AG04450 (cell line): Measurements from ENCODE around the gene PIGBOS1. TPM values are rescaled to one million over a fixed set of nuclear protein-coding genes. Genes with fewer than 3 reads are reported as not detected.

Experiments used
- CTCF ChIA-PET: fragments of 300-600, 350-600 bp; formaldehyde crosslinking; extraction: SDS; loops from one replicate; lab custom pipeline; 2022; ENCODE audit warnings: antibody characterized with exemption, inconsistent platforms; lab: Charles Lee
- POLR2A ChIA-PET: fragments of 350-600 bp; formaldehyde crosslinking; extraction: SDS; loops from one replicate; lab custom pipeline; 2021; ENCODE audit warnings: antibody characterized with exemption, inconsistent platforms; lab: Yijun Ruan, JAX
- DNase-seq: peaks from one replicate; pipeline ENCODE4 v3.0.0-alpha.2; 2011; ENCODE audit warnings: low read depth, low spot score
- H3K27ac ChIP-seq: one replicate; pipeline ENCODE4 v1.5.1; 2012; ENCODE audit warnings: low read depth, low read length, control low read depth
- H3K27me3 ChIP-seq: one replicate; pipeline ENCODE4 v1.6.0; 2012; ENCODE audit warnings: low read length; ENCODE audit not compliant: control insufficient read depth, insufficient read depth
- H3K4me3 ChIP-seq: 2 replicates; pipeline ENCODE4 v1.5.1; 2011; ENCODE audit warnings: mild to moderate bottlenecking, low read depth, low read length, control low read depth
- H3K9me3 ChIP-seq: 2 replicates; pipeline ENCODE4 v1.5.1; 2012; ENCODE audit warnings: low read length; ENCODE audit not compliant: control insufficient read depth, insufficient read depth
- CTCF ChIP-seq: IDR thresholded peaks from 2 replicates; pipeline ENCODE4 v1.5.1; 2011; ENCODE audit warnings: low read depth, low read length, control low read depth, inconsistent platforms
- polyA plus RNA-seq: library from polyadenylated mRNA; depleted of rRNA; stranded (reverse); fragments of >200 nt; gene quantifications from 2 replicates; pipeline ENCODE4 v1.2.3, GENCODE V29; 2011

PIGBOS1 gene
- polyA plus RNA-seq, 1 experiment: 19.7 TPM

- no peak overlapping the region for H3K27ac ChIP-seq
- POLR2A ChIA-PET: interaction anchor here (0.6 to 0.7 kb wide), 2 partner anchors 48 to 255 kb away, joined by 3 read pairs; no protein-coding TSS in a partner anchor
- no peaks in the 10 kb centered on the region for H3K9me3 ChIP-seq
- DNase-seq: no peak
- CTCF ChIA-PET: interaction anchor here (1.1 to 2.6 kb wide), 4 partner anchors 48 to 79 kb away, joined by 4 to 10 read pairs (median 4); partner anchors contain the start of genes CCPG1 and PIERCE2
- no peak for TF ChIP-seq CTCF
- no peaks in the 10 kb centered on the region for H3K27me3 ChIP-seq
- H3K4me3 ChIP-seq: no peak overlapping the region
Observed at GRCh38 chr15:55360256-55360655, 41.3 kb upstream of the PIGBOS1 start.

DNA sequence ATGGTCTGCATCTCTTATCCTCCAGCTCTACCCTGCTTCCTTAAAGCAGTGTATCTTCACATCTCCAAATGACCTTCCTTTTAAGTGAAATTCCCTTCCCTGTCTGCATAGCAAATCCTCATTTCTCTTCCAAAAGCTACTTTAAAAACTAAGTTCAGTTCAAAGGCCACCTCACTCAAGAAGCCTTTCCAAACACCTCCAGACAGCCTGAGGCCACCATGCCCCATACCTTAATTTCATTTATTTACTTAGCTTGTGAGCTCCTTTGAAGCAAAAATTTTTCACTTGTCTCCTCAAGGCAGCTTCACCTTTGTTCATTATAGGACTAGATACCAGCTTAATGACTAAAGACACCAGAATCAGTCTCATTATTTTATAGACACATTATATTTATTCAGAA lies 39.5 kb upstream of the PIGBOS1 start:
- ChIA-PET CTCF (interaction anchor here (0.8 to 1.4 kb wide), 3 partner anchors 36 to 81 kb away, joined by 3 to 5 read pairs (median 3); partner anchors contain the start of gene PIERCE2), POLR2A (no interaction called here)
- TF ChIP-seq CTCF: no peak

DNA sequence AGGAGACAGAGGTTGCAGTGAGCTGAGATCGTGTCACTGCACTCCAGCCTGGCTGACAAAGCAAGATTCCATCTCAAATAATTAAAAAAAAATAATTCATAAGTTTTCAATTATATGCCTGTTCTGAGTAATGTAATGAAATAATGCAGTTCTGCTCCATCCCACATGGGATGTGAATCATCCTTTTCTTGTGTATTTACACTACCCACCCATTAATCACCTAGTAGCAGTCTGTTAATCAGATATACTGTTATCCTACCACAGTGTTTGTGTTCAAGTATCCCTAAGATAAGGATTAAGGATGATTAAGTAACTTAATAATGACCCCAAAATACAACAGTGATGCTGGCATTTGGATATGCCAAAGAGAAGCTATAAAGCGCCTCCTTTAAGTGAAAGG lies 38.9 kb upstream of the PIGBOS1 start:
- ChIA-PET CTCF (interaction anchor here (1.3 to 1.4 kb wide), 2 partner anchors 37 to 82 kb away, joined by 3 to 5 read pairs; no protein-coding TSS in a partner anchor), POLR2A (no interaction called here)
- Histone ChIP-seq H3K27me3 (no peaks in the 10 kb centered on the region), H3K9me3 (no peaks in the 10 kb centered on the region), H3K27ac (no peak overlapping the region), H3K4me3 (no peak overlapping the region)
- DNase-seq: peak; percentile 15
- no peak for TF ChIP-seq CTCF

More for the DNA sequence above, 39.5 kb upstream of the PIGBOS1 start:
- Histone ChIP-seq H3K27ac (no peak overlapping the region), H3K27me3 (no peaks in the 10 kb centered on the region), H3K4me3 (no peak overlapping the region), H3K9me3 (no peaks in the 10 kb centered on the region)
- DNase-seq: no peak

GRCh38 chr15:55356985-55357585 lies 38.2 kb upstream of the PIGBOS1 start:
- CTCF ChIA-PET: no interaction called here
- no peak for TF ChIP-seq CTCF
- POLR2A ChIA-PET: no interaction called here
- Histone ChIP-seq H3K27ac (no peak overlapping the region), H3K9me3 (no peaks in the 10 kb centered on the region), H3K27me3 (no peaks in the 10 kb centered on the region), H3K4me3 (no peak overlapping the region)
- no peak for DNase-seq

DNA sequence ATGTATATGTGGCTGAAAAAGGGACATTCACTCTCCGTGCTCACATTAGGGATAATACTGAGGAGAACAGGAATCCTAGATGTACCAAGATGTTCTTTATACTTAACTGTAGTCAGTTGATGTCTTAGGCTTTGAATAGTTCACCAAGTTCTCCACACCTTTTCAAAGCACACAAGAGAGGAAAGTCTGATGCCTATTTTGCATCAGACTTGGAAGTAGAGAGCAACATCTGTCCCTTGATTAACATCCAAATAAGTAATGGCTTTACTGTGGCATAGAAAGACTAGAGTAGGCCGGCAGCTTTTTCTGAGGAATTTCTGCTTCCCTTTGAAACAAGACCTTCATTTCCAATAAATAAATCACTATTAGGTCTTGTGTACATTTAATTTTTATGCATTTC lies 34.1 kb upstream of the PIGBOS1 start:
- no peak for TF ChIP-seq CTCF
- CTCF ChIA-PET: no interaction called here

More for the DNA sequence above, 34.1 kb upstream of the PIGBOS1 start:
- Histone ChIP-seq H3K9me3 (no peaks in the 10 kb centered on the region; the same call in 1 of the 2 replicates), H3K4me3 (no peak overlapping the region), H3K27ac (no peak overlapping the region), H3K27me3 (no peaks in the 10 kb centered on the region)
- no peak for DNase-seq
- POLR2A ChIA-PET: no interaction called here
